ENCODE data around the gene ITIH1. TPM values are rescaled to one million over a fixed set of nuclear protein-coding genes. Genes with fewer than 3 reads are reported as not detected.

The ITIH1 gene
- polyA plus RNA-seq, 1 experiment, result not detected

DNA sequence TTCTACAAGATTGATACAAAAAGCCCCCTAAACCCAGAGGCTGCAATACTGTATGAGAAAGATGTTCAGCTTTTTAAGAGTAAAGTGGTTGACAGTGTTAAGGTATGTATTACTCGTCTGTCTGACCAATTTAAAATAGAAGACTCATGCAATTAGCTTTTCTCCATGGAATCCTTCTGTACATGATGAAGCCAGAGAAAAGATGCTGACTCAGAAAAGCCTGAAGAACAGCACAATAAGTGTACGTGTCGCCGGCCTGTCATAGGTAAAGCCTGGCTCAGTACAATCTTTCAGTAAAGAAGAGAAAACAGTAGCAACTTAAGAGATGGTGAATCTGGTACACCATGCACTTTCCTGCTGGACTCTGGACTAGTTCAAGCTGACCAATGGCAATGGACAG is 23.0 kb upstream of the ITIH1 start:
- ChIA-PET CTCF (no interaction called here), POLR2A (no interaction called here)
- TF ChIP-seq, protein P1, sequence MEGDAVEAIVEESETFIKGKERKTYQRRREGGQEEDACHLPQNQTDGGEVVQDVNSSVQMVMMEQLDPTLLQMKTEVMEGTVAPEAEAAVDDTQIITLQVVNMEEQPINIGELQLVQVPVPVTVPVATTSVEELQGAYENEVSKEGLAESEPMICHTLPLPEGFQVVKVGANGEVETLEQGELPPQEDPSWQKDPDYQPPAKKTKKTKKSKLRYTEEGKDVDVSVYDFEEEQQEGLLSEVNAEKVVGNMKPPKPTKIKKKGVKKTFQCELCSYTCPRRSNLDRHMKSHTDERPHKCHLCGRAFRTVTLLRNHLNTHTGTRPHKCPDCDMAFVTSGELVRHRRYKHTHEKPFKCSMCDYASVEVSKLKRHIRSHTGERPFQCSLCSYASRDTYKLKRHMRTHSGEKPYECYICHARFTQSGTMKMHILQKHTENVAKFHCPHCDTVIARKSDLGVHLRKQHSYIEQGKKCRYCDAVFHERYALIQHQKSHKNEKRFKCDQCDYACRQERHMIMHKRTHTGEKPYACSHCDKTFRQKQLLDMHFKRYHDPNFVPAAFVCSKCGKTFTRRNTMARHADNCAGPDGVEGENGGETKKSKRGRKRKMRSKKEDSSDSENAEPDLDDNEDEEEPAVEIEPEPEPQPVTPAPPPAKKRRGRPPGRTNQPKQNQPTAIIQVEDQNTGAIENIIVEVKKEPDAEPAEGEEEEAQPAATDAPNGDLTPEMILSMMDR (IDR thresholded peaks at IDR 0.05; ENCODE audit: insufficient read depth, low read depth, low read length), result no peak
- Histone ChIP-seq H3K36me3 (ENCODE audit: control insufficient read depth, insufficient read depth, low read length) (peaks cover 14% of the 10 kb centered on the region), H3K4me3 (ENCODE audit: low read depth, low read length) (no peak overlapping the region), H3K27me3 (ENCODE audit: control insufficient read depth, insufficient read depth, low read length) (no peaks in the 10 kb centered on the region)
- no peak for DNase-seq (ENCODE audit: low read depth)

GRCh38 chr3:52756141-52756540 is 21.3 kb upstream of the ITIH1 start:
- DNase-seq (ENCODE audit: low read depth), result no peak
- CTCF ChIA-PET, result interaction anchor here (0.6 kb wide), 1 partner anchor 8 kb away, joined by 3 read pairs; no protein-coding TSS in a partner anchor
- POLR2A ChIA-PET, result no interaction called here
- Histone ChIP-seq H3K4me3 (ENCODE audit: low read depth, low read length) (no peak overlapping the region), H3K27me3 (ENCODE audit: control insufficient read depth, insufficient read depth, low read length) (no peaks in the 10 kb centered on the region), H3K36me3 (ENCODE audit: control insufficient read depth, insufficient read depth, low read length) (peaks cover 13% of the 10 kb centered on the region)
- TF ChIP-seq, protein P1 (IDR thresholded peaks at IDR 0.05; ENCODE audit: insufficient read depth, low read depth, low read length), result no peak

DNA sequence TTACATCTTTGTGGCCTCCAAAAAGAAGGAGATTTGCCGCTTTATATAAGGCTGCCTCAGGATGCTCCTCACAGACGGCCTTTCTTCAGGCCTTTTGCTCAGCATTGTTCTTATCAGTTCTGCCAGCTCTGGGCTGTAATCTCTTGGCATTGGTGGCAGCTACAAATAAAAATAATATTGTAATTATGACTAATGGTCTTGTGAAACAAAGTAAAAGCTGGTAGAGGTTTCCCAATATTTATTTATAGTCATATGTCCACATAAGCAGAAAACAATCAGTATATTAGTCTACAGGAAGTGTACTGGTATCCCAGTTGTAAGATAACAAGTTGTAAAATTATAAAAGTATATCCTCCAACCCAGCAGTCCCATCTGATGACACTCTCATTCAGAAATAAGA is 13.9 kb upstream of the ITIH1 start:
- Histone ChIP-seq H3K27me3 (ENCODE audit: control insufficient read depth, insufficient read depth, low read length) (no peaks in the 10 kb centered on the region), H3K4me3 (ENCODE audit: low read depth, low read length) (no peak overlapping the region), H3K36me3 (ENCODE audit: control insufficient read depth, insufficient read depth, low read length) (peaks cover 5% of the 10 kb centered on the region)
- ChIA-PET POLR2A (no interaction called here), CTCF (no interaction called here)
- DNase-seq (ENCODE audit: low read depth), result no peak
- TF ChIP-seq, protein P1 (IDR thresholded peaks at IDR 0.05; ENCODE audit: insufficient read depth, low read depth, low read length), result no peak

DNA sequence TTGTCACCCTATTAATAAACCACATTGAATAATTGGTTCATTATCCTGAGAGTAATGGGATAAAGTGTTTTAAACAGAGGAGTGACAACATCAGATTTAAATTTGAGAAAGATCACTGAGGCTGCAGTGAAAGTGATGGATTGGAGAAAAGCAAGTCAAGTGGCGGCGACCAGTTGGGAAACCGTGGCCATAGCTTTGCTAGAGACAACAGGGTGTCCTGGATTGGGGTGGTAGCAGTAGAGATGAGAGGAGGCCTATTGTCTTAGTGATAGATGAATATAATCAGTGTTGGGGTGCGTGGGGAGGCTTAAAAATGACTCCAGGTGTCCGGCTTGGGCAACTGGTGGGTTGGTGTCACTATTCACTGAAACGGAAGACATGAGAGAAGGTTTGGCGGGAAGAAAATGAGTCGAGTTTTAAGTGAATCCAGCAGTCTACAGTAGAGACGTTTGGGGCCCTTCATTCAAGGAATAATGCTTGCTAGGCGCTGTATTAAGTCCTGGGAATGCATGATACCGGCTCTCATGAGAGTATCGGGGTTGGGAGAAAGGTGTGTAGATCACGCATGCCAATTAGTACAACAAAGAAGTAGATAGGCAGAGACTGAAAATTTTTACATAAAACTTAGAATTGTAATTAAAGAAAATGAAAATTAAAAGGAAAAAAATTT is 7.5 kb upstream of the ITIH1 start:
- H3K27me3 ChIP-seq (ENCODE audit: control insufficient read depth, insufficient read depth, low read length), result no peaks in the 10 kb centered on the region
- peaks cover 3% of the 10 kb centered on the region; the same call in 1 of the 2 replicates for H3K36me3 ChIP-seq (ENCODE audit: control insufficient read depth, insufficient read depth, low read length)
- ChIA-PET POLR2A (no interaction called here), CTCF (interaction anchor here (0.9 to 1.5 kb wide), 2 partner anchors 28 to 113 kb away, joined by 3 to 4 read pairs; no protein-coding TSS in a partner anchor)
- H3K4me3 ChIP-seq (ENCODE audit: low read depth, low read length), result peak overlapping the region; percentile 66
- TF ChIP-seq, protein P1 (IDR thresholded peaks at IDR 0.05; ENCODE audit: insufficient read depth, low read depth, low read length), result no peak
- DNase-seq (ENCODE audit: low read depth), result no peak

DNA sequence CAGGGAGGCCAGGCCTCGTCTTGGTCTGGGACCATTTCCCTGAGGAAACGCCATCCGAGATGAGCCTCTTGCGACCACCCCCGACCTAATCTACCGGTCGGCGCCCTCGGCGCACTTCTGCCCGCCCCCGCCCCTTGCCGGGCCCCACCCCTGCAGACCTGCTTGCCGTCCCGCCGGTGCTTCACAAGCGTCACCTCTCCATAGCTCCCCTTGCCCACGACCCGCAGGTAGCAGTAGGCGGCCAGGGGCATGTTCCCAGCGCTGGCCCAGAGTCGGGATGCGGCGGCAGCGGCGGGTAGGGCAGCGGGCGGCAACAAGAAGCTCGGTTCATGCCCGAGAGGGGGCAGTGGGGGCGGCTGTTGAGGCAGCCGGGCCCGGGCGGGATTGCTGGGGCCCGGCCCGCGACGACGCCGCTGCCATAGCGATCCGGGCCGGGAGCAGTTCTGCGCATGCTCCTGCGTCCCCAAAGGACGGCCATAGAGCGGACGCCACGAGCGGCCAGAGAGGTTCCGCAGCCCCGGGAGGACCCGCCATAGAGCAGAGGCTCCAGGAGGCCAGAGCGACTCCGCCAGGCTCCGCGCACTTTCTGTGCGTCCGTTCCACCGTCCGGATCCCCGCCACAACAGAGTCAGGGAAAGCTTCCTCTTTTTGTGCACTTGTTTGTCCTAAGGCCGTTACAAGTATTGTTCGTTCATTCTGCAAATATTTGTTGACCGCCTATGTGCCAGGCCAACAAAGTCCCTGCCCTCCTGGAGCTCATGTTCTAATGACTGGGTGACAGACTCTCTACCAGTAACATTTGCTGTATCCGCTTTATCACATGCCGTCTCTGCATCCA is 6.7 kb upstream of the ITIH1 start, which contains the start of gene NEK4:
TSS of gene NEK4 (minus strand) at position 445 of the 838 bp plus-strand sequence. CDS start at position 251, 194 bp downstream.
- Histone ChIP-seq H3K4me3 (ENCODE audit: low read depth, low read length) (peak within 1 kb of the TSS; percentile 66), H3K27me3 (ENCODE audit: control insufficient read depth, insufficient read depth, low read length) (no peaks in the 10 kb centered on the region), H3K36me3 (ENCODE audit: control insufficient read depth, insufficient read depth, low read length) (no peaks in the 10 kb centered on the region)
- ChIA-PET CTCF (interaction anchor here (1.5 kb wide), 3 partner anchors 13 to 80 kb away, joined by 4 to 5 read pairs (median 4); no protein-coding TSS in a partner anchor), POLR2A (no interaction called here)
- DNase-seq (ENCODE audit: low read depth), result peak; percentile 43
- TF ChIP-seq, protein P1 (IDR thresholded peaks at IDR 0.05; ENCODE audit: insufficient read depth, low read depth, low read length), result no peak
